ENCODE measurements around the gene DPP6.

Gene DPP6

DNA sequence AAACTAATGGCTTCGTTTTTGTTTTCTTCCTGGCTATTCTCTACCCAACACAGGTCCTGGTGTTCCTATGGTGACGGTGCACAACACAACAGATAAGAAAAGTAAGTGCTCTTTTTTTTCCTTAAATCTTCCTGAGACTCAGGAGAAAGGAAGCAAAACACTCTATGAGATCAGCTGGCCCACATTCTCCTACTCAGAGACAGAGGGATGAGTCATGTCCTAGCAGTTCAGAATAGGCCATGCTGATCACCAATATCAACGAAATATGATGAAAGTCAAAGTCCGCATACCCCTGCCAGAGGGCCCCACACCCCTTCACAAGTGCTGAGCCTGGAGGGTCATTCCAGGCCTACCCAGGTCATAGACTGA is 801.5 kb downstream of the DPP6 start:
- Histone ChIP-seq H3K4me2 (ENCODE audit: low read length) (no peak overlapping the region), H3K27me3 (ENCODE audit: control insufficient read depth, insufficient read depth, low read length) (no peaks in the 10 kb centered on the region), H3K36me3 (ENCODE audit: control insufficient read depth, insufficient read depth, low read length) (no peaks in the 10 kb centered on the region), H3K27ac (no peak overlapping the region), H3K9ac (no peak overlapping the region), H3K79me2 (no peaks in the 10 kb centered on the region), H3K9me3 (ENCODE audit: control insufficient read depth, low read length) (no peaks in the 10 kb centered on the region), H3K4me3 (ENCODE audit: low read depth, low read length) (no peak overlapping the region), H2AFZ (no peak overlapping the region), H3K4me1 (no peaks in the 10 kb centered on the region)
- TF ChIP-seq, protein P1, sequence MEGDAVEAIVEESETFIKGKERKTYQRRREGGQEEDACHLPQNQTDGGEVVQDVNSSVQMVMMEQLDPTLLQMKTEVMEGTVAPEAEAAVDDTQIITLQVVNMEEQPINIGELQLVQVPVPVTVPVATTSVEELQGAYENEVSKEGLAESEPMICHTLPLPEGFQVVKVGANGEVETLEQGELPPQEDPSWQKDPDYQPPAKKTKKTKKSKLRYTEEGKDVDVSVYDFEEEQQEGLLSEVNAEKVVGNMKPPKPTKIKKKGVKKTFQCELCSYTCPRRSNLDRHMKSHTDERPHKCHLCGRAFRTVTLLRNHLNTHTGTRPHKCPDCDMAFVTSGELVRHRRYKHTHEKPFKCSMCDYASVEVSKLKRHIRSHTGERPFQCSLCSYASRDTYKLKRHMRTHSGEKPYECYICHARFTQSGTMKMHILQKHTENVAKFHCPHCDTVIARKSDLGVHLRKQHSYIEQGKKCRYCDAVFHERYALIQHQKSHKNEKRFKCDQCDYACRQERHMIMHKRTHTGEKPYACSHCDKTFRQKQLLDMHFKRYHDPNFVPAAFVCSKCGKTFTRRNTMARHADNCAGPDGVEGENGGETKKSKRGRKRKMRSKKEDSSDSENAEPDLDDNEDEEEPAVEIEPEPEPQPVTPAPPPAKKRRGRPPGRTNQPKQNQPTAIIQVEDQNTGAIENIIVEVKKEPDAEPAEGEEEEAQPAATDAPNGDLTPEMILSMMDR (IDR thresholded peaks at IDR 0.05): no peak

DNA sequence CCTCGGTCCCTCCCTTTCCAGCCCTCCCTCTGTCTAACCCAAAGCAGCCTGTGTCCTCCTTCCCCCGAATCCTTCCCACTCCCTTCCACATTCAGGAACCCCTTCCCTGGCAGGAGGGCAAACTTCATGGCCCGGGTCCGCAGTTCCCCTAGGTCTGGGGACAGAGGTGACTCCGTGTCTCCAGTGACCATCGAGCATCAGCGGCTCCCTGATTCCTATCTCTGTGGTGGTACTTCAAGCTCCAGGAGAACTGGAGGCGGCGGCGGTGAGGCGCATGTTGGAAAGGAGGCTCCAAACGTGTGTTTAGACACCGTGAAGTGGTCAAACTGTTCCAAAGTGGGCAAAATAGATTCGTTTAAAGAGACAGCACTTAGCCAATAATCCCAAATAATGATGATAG is 802.6 kb downstream of the DPP6 start:
- H3K4me3 ChIP-seq (ENCODE audit: low read depth, low read length): no peak overlapping the region
- no peaks in the 10 kb centered on the region for H3K4me1 ChIP-seq
- no peak overlapping the region for H3K9ac ChIP-seq
- H3K27me3 ChIP-seq (ENCODE audit: control insufficient read depth, insufficient read depth, low read length): no peaks in the 10 kb centered on the region
- H3K4me2 ChIP-seq (ENCODE audit: low read length): no peak overlapping the region
- H3K36me3 ChIP-seq (ENCODE audit: control insufficient read depth, insufficient read depth, low read length): no peaks in the 10 kb centered on the region
- no peak overlapping the region for H3K27ac ChIP-seq
- H2AFZ ChIP-seq: no peak overlapping the region
- H3K79me2 ChIP-seq: no peaks in the 10 kb centered on the region
- no peaks in the 10 kb centered on the region for H3K9me3 ChIP-seq (ENCODE audit: control insufficient read depth, low read length)
- TF ChIP-seq, protein P1 (IDR thresholded peaks at IDR 0.05): no peak

DNA sequence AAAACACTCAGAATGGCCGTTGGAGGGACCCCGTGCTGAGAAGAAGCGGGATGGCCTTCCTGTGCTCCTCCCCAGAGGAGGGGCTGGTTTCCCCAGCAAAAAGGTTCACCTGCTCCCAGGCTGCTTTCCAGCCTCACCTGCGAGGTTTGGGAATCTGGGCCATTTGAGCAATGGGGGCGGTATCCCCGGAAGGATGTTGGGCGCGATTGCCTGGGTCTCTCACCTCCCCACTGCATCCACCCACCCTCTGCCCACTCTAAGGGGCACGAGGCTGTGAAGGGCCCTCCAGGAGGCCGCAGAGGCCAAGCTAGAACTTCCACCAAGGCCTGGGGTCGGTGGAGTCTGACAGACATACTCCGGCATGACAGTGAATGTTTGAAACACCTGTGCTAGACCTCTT is 803.2 kb downstream of the DPP6 start:
- no peak overlapping the region for H3K9ac ChIP-seq
- H3K79me2 ChIP-seq: no peaks in the 10 kb centered on the region
- no peaks in the 10 kb centered on the region for H3K4me1 ChIP-seq
- TF ChIP-seq, protein P1 (IDR thresholded peaks at IDR 0.05): no peak
- H3K27me3 ChIP-seq (ENCODE audit: control insufficient read depth, insufficient read depth, low read length): no peaks in the 10 kb centered on the region
- H3K4me3 ChIP-seq (ENCODE audit: low read depth, low read length): no peak overlapping the region
- no peaks in the 10 kb centered on the region for H3K9me3 ChIP-seq (ENCODE audit: control insufficient read depth, low read length)
- H3K27ac ChIP-seq: no peak overlapping the region
- H3K4me2 ChIP-seq (ENCODE audit: low read length): no peak overlapping the region
- no peak overlapping the region for H2AFZ ChIP-seq
- no peaks in the 10 kb centered on the region for H3K36me3 ChIP-seq (ENCODE audit: control insufficient read depth, insufficient read depth, low read length)

DNA sequence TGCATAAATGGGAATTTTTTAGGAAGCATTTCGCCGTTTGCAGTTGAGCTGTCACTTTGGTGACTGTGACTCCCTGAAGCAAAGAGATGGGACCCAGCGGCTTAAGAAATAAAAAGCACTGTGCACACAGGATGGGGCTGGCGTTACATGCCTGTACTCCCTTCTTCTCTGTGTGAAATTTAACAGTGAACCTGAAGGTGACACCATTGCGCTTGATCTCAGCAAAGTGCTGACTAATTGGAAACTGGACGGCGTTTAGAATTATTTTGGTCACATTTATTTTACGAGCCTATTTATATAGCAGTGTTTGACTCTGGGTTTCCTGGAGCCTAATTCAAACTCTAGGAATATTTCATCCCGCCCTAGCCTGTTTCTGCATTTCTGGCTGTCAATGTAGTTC is 804.5 kb downstream of the DPP6 start:
- H3K4me3 ChIP-seq (ENCODE audit: low read depth, low read length): no peak overlapping the region
- H3K9me3 ChIP-seq (ENCODE audit: control insufficient read depth, low read length): no peaks in the 10 kb centered on the region
- H3K9ac ChIP-seq: no peak overlapping the region
- no peaks in the 10 kb centered on the region for H3K79me2 ChIP-seq
- no peaks in the 10 kb centered on the region for H3K4me1 ChIP-seq
- no peak overlapping the region for H3K4me2 ChIP-seq (ENCODE audit: low read length)
- H2AFZ ChIP-seq: no peak overlapping the region
- TF ChIP-seq, protein P1 (IDR thresholded peaks at IDR 0.05): no peak
- H3K27me3 ChIP-seq (ENCODE audit: control insufficient read depth, insufficient read depth, low read length): no peaks in the 10 kb centered on the region
- no peaks in the 10 kb centered on the region for H3K36me3 ChIP-seq (ENCODE audit: control insufficient read depth, insufficient read depth, low read length)
- H3K27ac ChIP-seq: no peak overlapping the region

DNA sequence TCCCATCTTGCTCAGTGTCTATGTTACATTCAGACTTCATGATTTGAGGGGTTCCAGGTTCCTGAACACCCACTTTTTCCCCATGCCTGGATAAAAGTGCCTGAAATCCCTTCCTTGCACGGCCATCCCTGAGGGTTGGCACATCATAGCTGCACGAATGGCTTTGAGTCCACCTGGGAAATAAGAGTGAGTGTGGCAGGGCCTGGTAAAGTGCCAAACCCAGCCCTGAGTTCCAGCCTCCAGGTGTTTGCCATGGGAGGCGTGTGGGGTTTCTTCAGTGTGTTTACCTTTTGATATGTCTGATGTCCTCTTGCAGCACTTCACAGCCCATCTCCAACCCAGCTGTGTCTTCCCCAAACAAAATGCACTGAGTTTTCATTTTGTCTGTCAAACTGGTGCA is 805.0 kb downstream of the DPP6 start:
- Histone ChIP-seq H3K27me3 (ENCODE audit: control insufficient read depth, insufficient read depth, low read length) (no peaks in the 10 kb centered on the region), H2AFZ (no peak overlapping the region), H3K9me3 (ENCODE audit: control insufficient read depth, low read length) (no peaks in the 10 kb centered on the region), H3K4me1 (peaks cover 4% of the 10 kb centered on the region), H3K27ac (no peak overlapping the region), H3K4me2 (ENCODE audit: low read length) (no peak overlapping the region), H3K9ac (no peak overlapping the region), H3K36me3 (ENCODE audit: control insufficient read depth, insufficient read depth, low read length) (no peaks in the 10 kb centered on the region), H3K4me3 (ENCODE audit: low read depth, low read length) (no peak overlapping the region), H3K79me2 (no peaks in the 10 kb centered on the region)
- TF ChIP-seq, protein P1 (IDR thresholded peaks at IDR 0.05): no peak
